ENCODE results near the gene TCAIM. TPM values are rescaled to one million over a fixed set of nuclear protein-coding genes. Genes with fewer than 3 reads are reported as not detected.

The TCAIM gene
- total and polyA plus RNA-seq, 2 of the 4 experiments (the other 2 are of a cell fraction) = 11.0 to 21.5 TPM

GRCh38 chr3:44424758-44425157, 86.2 kb downstream of the TCAIM start:
- Histone ChIP-seq H2AK5ac (ENCODE audit: low read depth, low read length) (no peak overlapping the region), H3K9me1 (ENCODE audit: insufficient read depth, low read length) (no peaks in the 10 kb centered on the region), H2BK5ac (ENCODE audit: low read depth, low read length, poor library complexity, severe bottlenecking) (no peak overlapping the region), H4K5ac (ENCODE audit: low read depth, low read length) (no peak overlapping the region), H3K27me3 (ENCODE audit: control insufficient read depth, insufficient read depth, low read length) (peaks cover 6% of the 10 kb centered on the region), H3K79me1 (ENCODE audit: low read depth in 1 of 2, low read length in 2 of 2) (no peaks in the 10 kb centered on the region), H3K9me3 (ENCODE audit: control insufficient read depth, insufficient read depth, low read length) (no peaks in the 10 kb centered on the region), H3K36me3 (ENCODE audit: control insufficient read depth, insufficient read depth, low read length) (no peaks in the 10 kb centered on the region), H3K14ac (replicated peaks; ENCODE audit: low read depth, low read length) (no peak overlapping the region), H3K4me2 (ENCODE audit: low read depth, low read length) (no peak overlapping the region), H3K4ac (ENCODE audit: low read depth, low read length) (no peak overlapping the region), H2AK9ac (replicated peaks; ENCODE audit: low read depth, low read length, poor library complexity) (no peak overlapping the region), H3K56ac (ENCODE audit: extremely low read depth, insufficient read depth, low read length) (no peak overlapping the region), H3K9ac (ENCODE audit: low read depth, low read length) (no peak overlapping the region), H2BK120ac (ENCODE audit: low read depth, low read length) (no peak overlapping the region), H4K20me1 (ENCODE audit: insufficient read depth, low read length) (no peaks in the 10 kb centered on the region), H2BK15ac (ENCODE audit: low read depth, low read length) (no peak overlapping the region), H2BK20ac (ENCODE audit: low read depth, low read length) (no peak overlapping the region), H3K4me1 (ENCODE audit: control insufficient read depth, insufficient read depth, low read length) (no peaks in the 10 kb centered on the region), H3K18ac (ENCODE audit: low read depth, low read length) (no peak overlapping the region), H4K91ac (ENCODE audit: insufficient read depth, low read depth, low read length) (no peak overlapping the region), H3K23ac (ENCODE audit: low read depth, low read length) (no peak overlapping the region), H2AFZ (replicated peaks; ENCODE audit: low read length, poor library complexity) (no peak overlapping the region), H3K4me3 (ENCODE audit: insufficient read depth, low read depth, low read length) (no peak overlapping the region), H4K8ac (ENCODE audit: low read depth in 2 of 2, low read length in 2 of 2) (no peak overlapping the region), H3K27ac (ENCODE audit: insufficient read depth, low read length) (no peak overlapping the region)
- TF ChIP-seq FOS (IDR thresholded peaks at IDR 0.05; ENCODE audit: low read depth, low read length) (no peak), MAZ (IDR thresholded peaks at IDR 0.05; ENCODE audit: borderline replicate concordance, low read depth, low read length) (no peak), CHD1 (IDR thresholded peaks at IDR 0.05; ENCODE audit: low read depth, low read length) (no peak)
- 67% methylated on average over 1 of the region's 3 CpGs; no CpG with 5 or more reads in 1 of the 2 experiments for WGBS, 2 experiments (ENCODE audit: extremely low coverage in 2 of 2, insufficient read length in 1 of 2)
- ChIA-PET CTCF (no interaction called here), POLR2A (ENCODE audit: unreplicated experiment) (no interaction called here)
- ATAC-seq (ENCODE audit: low read depth) (no peak), DNase-seq (no peak)
- in situ Hi-C loops (cut with MboI; ENCODE audit: low sequenced_read_pairs) = no loop called here
- dilution Hi-C loops (cut with HindIII; ENCODE audit: low sequenced_read_pairs, unreplicated experiment) = no loop called here
- no TSS peak for BruUV-seq (replicated peaks)
- intact Hi-C loops (cut with micrococcal nuclease) = no loop called here
